Measurements from ENCODE around the gene PPP1R12C. TPM values are rescaled to one million over a fixed set of nuclear protein-coding genes. Genes with fewer than 3 reads are reported as not detected.

PPP1R12C gene
- total RNA-seq, 6 experiments from 2014 or later: 82.7 to 96.0 (median 91.9) TPM

DNA sequence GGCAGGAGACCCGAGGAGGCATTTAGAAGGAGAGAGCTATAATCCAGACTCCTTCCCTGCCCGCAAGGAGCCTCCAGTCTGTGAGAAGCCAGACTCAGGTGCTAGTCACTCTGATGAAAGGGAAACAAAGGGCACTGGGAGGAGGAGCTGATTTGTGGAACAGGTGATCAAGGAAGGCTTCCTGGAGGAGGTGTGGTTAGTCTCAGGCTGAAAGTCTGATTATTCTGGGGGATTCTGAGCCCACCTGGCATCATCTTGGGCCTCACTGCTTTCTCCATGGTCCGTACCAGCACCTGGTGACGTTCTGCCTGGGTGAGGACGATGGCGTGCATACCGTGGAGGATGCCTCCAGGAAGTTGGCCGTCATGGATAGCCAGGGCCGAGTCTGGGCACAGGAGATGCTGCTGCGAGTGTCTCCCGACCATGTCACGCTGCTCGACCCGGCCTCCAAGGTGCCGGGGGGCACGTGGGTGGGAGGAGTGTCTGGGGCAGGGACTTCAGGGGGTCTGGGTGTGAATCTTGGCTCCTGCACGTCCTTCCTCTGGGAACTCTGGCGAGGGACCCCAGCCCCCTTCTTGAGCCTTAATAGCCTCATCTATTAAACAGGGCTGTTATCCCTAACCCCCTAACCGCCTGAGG lies 37.9 kb downstream of the PPP1R12C start:
- peaks cover 15% of the 10 kb centered on the region for H3K9me3 Mint-ChIP-seq
- H3K27ac Mint-ChIP-seq: no peak overlapping the region
- TF ChIP-seq, protein P1, sequence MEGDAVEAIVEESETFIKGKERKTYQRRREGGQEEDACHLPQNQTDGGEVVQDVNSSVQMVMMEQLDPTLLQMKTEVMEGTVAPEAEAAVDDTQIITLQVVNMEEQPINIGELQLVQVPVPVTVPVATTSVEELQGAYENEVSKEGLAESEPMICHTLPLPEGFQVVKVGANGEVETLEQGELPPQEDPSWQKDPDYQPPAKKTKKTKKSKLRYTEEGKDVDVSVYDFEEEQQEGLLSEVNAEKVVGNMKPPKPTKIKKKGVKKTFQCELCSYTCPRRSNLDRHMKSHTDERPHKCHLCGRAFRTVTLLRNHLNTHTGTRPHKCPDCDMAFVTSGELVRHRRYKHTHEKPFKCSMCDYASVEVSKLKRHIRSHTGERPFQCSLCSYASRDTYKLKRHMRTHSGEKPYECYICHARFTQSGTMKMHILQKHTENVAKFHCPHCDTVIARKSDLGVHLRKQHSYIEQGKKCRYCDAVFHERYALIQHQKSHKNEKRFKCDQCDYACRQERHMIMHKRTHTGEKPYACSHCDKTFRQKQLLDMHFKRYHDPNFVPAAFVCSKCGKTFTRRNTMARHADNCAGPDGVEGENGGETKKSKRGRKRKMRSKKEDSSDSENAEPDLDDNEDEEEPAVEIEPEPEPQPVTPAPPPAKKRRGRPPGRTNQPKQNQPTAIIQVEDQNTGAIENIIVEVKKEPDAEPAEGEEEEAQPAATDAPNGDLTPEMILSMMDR (IDR thresholded peaks at IDR 0.05): no peak
- H3K4me3 Mint-ChIP-seq: no peak overlapping the region
- no peaks in the 10 kb centered on the region for H3K36me3 Mint-ChIP-seq (ENCODE audit: low read depth)
- peaks cover 9% of the 10 kb centered on the region for H3K4me1 Mint-ChIP-seq (ENCODE audit: low read depth)
- no peak for DNase-seq
- H3K27me3 Mint-ChIP-seq (ENCODE audit: insufficient read depth): peaks cover 31% of the 10 kb centered on the region

DNA sequence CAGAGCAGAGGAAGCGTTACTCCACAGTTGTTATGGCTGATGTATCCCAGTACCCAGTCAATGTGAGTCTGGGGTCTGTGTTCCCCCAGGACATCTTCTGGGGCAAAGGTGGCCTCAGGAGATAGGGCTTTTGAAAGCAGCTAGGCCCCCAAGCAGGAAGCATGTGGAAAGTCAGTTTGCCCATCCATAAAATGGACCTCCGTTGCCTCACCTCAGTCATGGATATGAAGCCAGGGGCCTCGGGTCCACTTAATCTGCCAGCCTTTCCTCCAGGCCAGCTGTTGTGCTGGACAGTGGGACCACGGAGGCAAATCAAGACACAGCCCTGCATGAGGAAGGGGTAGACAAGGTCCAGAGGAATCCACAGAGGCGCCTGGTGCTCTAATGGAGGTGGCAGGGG lies 38.4 kb downstream of the PPP1R12C start:
- H3K36me3 Mint-ChIP-seq (ENCODE audit: low read depth): no peaks in the 10 kb centered on the region
- TF ChIP-seq, protein P1 (IDR thresholded peaks at IDR 0.05): no peak
- H3K27me3 Mint-ChIP-seq (ENCODE audit: insufficient read depth): peaks cover 30% of the 10 kb centered on the region
- no peak overlapping the region for H3K4me3 Mint-ChIP-seq
- no peak for DNase-seq
- peaks cover 9% of the 10 kb centered on the region for H3K4me1 Mint-ChIP-seq (ENCODE audit: low read depth)
- no peak overlapping the region for H3K27ac Mint-ChIP-seq
- H3K9me3 Mint-ChIP-seq: peaks cover 15% of the 10 kb centered on the region

DNA sequence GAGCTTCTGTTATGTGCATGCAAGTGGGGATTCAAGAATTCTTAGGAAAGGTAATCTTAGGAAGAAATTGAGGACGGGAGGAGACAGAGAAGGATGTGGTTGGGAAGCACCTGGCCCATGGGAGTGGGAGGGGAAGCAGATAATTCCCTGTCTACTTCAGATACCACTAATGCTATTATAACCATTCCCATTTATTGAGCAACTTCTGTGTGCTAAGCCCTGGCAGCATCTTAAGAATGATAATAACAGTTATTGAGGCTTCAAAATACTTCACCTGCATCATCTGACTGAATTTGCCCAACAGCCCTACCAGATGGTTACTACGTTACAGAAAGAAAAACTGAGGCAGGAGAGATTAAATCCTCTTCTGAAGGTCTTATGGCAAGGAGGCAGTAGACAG lies 40.3 kb downstream of the PPP1R12C start:
- peaks cover 6% of the 10 kb centered on the region for H3K9me3 Mint-ChIP-seq
- H3K27me3 Mint-ChIP-seq (ENCODE audit: insufficient read depth): peaks cover 16% of the 10 kb centered on the region
- H3K4me1 Mint-ChIP-seq (ENCODE audit: low read depth): peaks cover 9% of the 10 kb centered on the region
- no peak overlapping the region for H3K4me3 Mint-ChIP-seq
- H3K36me3 Mint-ChIP-seq (ENCODE audit: low read depth): peaks cover 4% of the 10 kb centered on the region; the same call in 1 of the 2 replicates
- no peak overlapping the region for H3K27ac Mint-ChIP-seq
- no peak for DNase-seq
- TF ChIP-seq, protein P1 (IDR thresholded peaks at IDR 0.05): no peak

DNA sequence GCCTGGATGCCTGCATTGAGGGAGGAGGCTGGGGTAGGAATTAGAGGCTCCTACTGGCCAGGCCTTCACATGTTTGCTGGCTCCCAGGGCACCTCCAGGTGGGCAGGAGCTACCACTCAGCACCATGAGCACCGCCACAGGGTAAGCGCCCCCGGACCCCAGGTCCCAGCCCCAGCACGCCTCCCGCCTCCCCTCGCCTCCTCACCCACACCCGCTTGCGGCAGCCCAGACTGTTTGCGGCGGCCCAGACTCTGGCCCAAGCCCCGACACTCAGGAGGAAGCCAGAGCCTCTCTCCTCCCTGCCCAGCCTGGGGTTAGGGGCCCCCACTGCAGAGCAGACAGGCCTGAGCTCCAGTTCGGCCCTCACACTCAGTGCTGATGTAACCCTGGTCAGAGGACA lies 41.1 kb downstream of the PPP1R12C start:
- H3K36me3 Mint-ChIP-seq (ENCODE audit: low read depth): peaks cover 4% of the 10 kb centered on the region; the same call in 1 of the 2 replicates
- H3K4me3 Mint-ChIP-seq: no peak overlapping the region
- DNase-seq: no peak
- no peak overlapping the region for H3K27ac Mint-ChIP-seq
- TF ChIP-seq, protein P1 (IDR thresholded peaks at IDR 0.05): no peak
- peaks cover 18% of the 10 kb centered on the region for H3K27me3 Mint-ChIP-seq (ENCODE audit: insufficient read depth)
- peaks cover 11% of the 10 kb centered on the region for H3K4me1 Mint-ChIP-seq (ENCODE audit: low read depth)
- peaks cover 6% of the 10 kb centered on the region for H3K9me3 Mint-ChIP-seq

DNA sequence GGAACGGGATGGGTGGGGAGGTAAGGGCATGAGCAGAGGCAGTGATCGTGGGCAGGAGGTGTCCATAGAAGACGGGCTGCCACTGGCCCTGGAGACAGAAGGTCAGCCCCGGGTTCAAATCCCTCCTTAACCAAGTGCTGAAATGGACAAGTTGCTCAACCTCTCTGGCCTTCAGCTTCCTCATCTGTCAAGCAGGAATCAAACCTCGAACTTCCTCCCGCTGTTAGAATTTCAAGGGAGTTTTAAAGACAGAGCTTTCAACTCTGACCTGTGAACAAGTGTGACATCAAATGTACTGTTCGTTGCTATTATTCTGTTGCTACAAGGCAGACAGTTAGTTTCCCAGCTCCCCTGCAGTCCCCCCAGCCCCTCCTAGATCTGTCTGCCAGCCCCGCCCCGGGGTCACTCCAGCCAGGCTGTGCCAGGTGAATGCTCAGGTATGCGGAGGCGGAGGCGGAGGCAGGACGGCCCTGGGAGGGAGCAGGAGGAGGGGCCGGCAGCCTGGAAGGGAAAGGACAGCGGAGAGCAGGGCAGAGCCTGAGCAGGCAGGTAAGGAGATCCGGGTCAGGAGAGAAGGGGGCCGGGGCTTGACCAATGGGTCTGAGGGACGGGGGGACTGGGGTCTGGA lies 42.0 kb downstream of the PPP1R12C start, which contains the start of gene EPS8L1:
Gene EPS8L1, plus strand, starts transcription at position 499 of the 628 bp plus-strand sequence. CDS start 576 bp downstream, outside the sequence.
- H3K36me3 Mint-ChIP-seq (ENCODE audit: low read depth): peaks cover 4% of the 10 kb centered on the region; the same call in 1 of the 2 replicates
- no peak for DNase-seq
- H3K27me3 Mint-ChIP-seq (ENCODE audit: insufficient read depth): peaks cover 15% of the 10 kb centered on the region
- no peak within 1 kb of the TSS for H3K27ac Mint-ChIP-seq
- H3K4me1 Mint-ChIP-seq (ENCODE audit: low read depth): peaks cover 13% of the 10 kb centered on the region
- H3K9me3 Mint-ChIP-seq: peaks cover 4% of the 10 kb centered on the region
- TF ChIP-seq, protein P1 (IDR thresholded peaks at IDR 0.05): no peak
- no peak within 1 kb of the TSS for H3K4me3 Mint-ChIP-seq
